MM.1S (cell line): ENCODE results near the gene TNRC6C.

Experiments used
- DNase-seq: peaks from one replicate; pipeline ENCODE4 v3.0.0-alpha.2; 2015
- H2AFZ ChIP-seq: fragments of 300-600 bp; sonication (generic); 2 replicates; pipeline ENCODE4 v1.6.0; 2016; ENCODE audit warnings: antibody characterized with exemption, low read length
- H3F3A ChIP-seq: fragments of 300-600 bp; sonication (generic); 2 replicates; pipeline ENCODE4 v1.6.1; 2016; ENCODE audit warnings: mild to moderate bottlenecking, antibody characterized with exemption, low read length, moderate library complexity, mixed read lengths; ENCODE audit not compliant: insufficient read depth
- H3K27ac ChIP-seq: fragments of 300-600 bp; sonication (generic); 2 replicates; pipeline ENCODE4 v1.5.1; 2016; ENCODE audit warnings: mild to moderate bottlenecking, low read length
- H3K27me3 ChIP-seq: fragments of 300-600 bp; sonication (generic); replicated peaks from 2 replicates; pipeline ENCODE4 v1.6.0; 2016; ENCODE audit warnings: low read length; ENCODE audit not compliant: insufficient read depth
- H3K36me3 ChIP-seq: fragments of 300-600 bp; sonication (generic); replicated peaks from 2 replicates; pipeline ENCODE4 v1.6.1; 2016; ENCODE audit warnings: mild to moderate bottlenecking, low read length, mixed read lengths; ENCODE audit not compliant: insufficient read depth
- H3K4me1 ChIP-seq: fragments of 300-600 bp; sonication (generic); 2 replicates; pipeline ENCODE4 v1.6.1; 2016; ENCODE audit warnings: low read length, mixed read lengths
- H3K4me2 ChIP-seq: fragments of 300-600 bp; sonication (generic); 2 replicates; pipeline ENCODE4 v1.6.0; 2016; ENCODE audit warnings: low read depth, low read length
- H3K4me3 ChIP-seq: fragments of 300-600 bp; sonication (generic); 2 replicates; pipeline ENCODE4 v1.5.1; 2016; ENCODE audit warnings: low read length, mixed read lengths
- H3K79me2 ChIP-seq: fragments of 300-600 bp; sonication (generic); 2 replicates; pipeline ENCODE4 v1.6.1; 2016; ENCODE audit warnings: mixed run types, low read length, mixed read lengths
- H3K9ac ChIP-seq: fragments of 300-600 bp; sonication (generic); 2 replicates; pipeline ENCODE4 v1.6.1; 2016; ENCODE audit warnings: low read length, mixed read lengths
- H3K9me2 ChIP-seq: fragments of 300-600 bp; sonication (generic); replicated peaks from 2 replicates; pipeline ENCODE4 v1.6.1; 2016; ENCODE audit warnings: mild to moderate bottlenecking, low read length, mixed read lengths; ENCODE audit not compliant: insufficient read depth
- H3K9me3 ChIP-seq: fragments of 300-600 bp; sonication (generic); replicated peaks from 2 replicates; pipeline ENCODE4 v1.6.1; 2016; ENCODE audit warnings: mild to moderate bottlenecking, low read length, mixed read lengths; ENCODE audit not compliant: insufficient read depth
- H4K20me1 ChIP-seq: fragments of 300-600 bp; sonication (generic); 2 replicates; pipeline ENCODE4 v1.6.1; 2016; ENCODE audit warnings: mild to moderate bottlenecking, low read length, moderate library complexity, mixed read lengths; ENCODE audit not compliant: insufficient read depth
- CTCF ChIP-seq: fragments of 300-600 bp; sonication (generic); IDR thresholded peaks from 2 replicates; pipeline ENCODE4 v1.5.1; 2016; ENCODE audit warnings: antibody characterized with exemption, low read length, mixed read lengths
- EZH2 ChIP-seq: fragments of 300-600 bp; sonication (generic); optimal IDR thresholded peaks from 2 replicates; pipeline ENCODE3; 2017; ENCODE audit warnings: low read depth, mild to moderate bottlenecking, antibody characterized with exemption, low read length, mixed read lengths
- EZH2phosphoT487 ChIP-seq: fragments of 300-600 bp; sonication (generic); IDR thresholded peaks from 2 replicates; pipeline ENCODE4 v1.6.1; 2018; ENCODE audit warnings: antibody characterized with exemption, low read length

Gene TNRC6C

GRCh38 chr17:78000341-78000740 lies 41.8 kb downstream of the TNRC6C start:
- H3K4me2 ChIP-seq: no peak overlapping the region
- H3F3A ChIP-seq: no peaks in the 10 kb centered on the region
- no peaks in the 10 kb centered on the region for H3K9me3 ChIP-seq
- no peaks in the 10 kb centered on the region for H3K27me3 ChIP-seq
- H3K79me2 ChIP-seq: peaks cover 10% of the 10 kb centered on the region; the same call in 1 of the 2 replicates
- H3K4me3 ChIP-seq: no peak overlapping the region
- no peaks in the 10 kb centered on the region for H3K36me3 ChIP-seq
- H4K20me1 ChIP-seq: no peaks in the 10 kb centered on the region
- no peaks in the 10 kb centered on the region for H3K4me1 ChIP-seq
- TF ChIP-seq EZH2phosphoT487: no peak
- TF ChIP-seq EZH2: no peak
- TF ChIP-seq CTCF: no peak
- H3K9ac ChIP-seq: no peak overlapping the region
- no peak for DNase-seq
- H2AFZ ChIP-seq: no peak overlapping the region
- H3K27ac ChIP-seq: no peak overlapping the region
- no peaks in the 10 kb centered on the region for H3K9me2 ChIP-seq

- no peaks in the 10 kb centered on the region for H3K27me3 ChIP-seq
- no peak for DNase-seq
Measured at GRCh38 chr17:78001182-78001581, 42.7 kb downstream of the TNRC6C start.

GRCh38 chr17:78001612-78002011 lies 43.1 kb downstream of the TNRC6C start:
- H3F3A ChIP-seq: no peaks in the 10 kb centered on the region
- no peaks in the 10 kb centered on the region for H3K9me2 ChIP-seq
- no peaks in the 10 kb centered on the region for H3K36me3 ChIP-seq
- H4K20me1 ChIP-seq: no peaks in the 10 kb centered on the region
- no peak for DNase-seq
- no peaks in the 10 kb centered on the region for H3K4me1 ChIP-seq
- H3K9me3 ChIP-seq: no peaks in the 10 kb centered on the region
- no peak overlapping the region for H3K4me3 ChIP-seq
- H3K27me3 ChIP-seq: no peaks in the 10 kb centered on the region
- TF ChIP-seq EZH2phosphoT487 (no peak), CTCF (no peak)
- H3K4me2 ChIP-seq: no peak overlapping the region
- H3K9ac ChIP-seq: no peak overlapping the region
- H2AFZ ChIP-seq: no peak overlapping the region
- no peak overlapping the region for H3K27ac ChIP-seq
- H3K79me2 ChIP-seq: peaks cover 10% of the 10 kb centered on the region; the same call in 1 of the 2 replicates

More at GRCh38 chr17:78001182-78001581, 42.7 kb downstream of the TNRC6C start:
- no peak for TF ChIP-seq EZH2phosphoT487
- Histone ChIP-seq H3K4me3 (no peak overlapping the region), H3K79me2 (peaks cover 10% of the 10 kb centered on the region; the same call in 1 of the 2 replicates), H2AFZ (no peak overlapping the region), H3K27ac (no peak overlapping the region), H3F3A (no peaks in the 10 kb centered on the region), H4K20me1 (no peaks in the 10 kb centered on the region), H3K36me3 (no peaks in the 10 kb centered on the region), H3K9me3 (no peaks in the 10 kb centered on the region), H3K4me1 (no peaks in the 10 kb centered on the region), H3K4me2 (no peak overlapping the region), H3K9ac (no peak overlapping the region), H3K9me2 (no peaks in the 10 kb centered on the region)

GRCh38 chr17:78002166-78002565 lies 43.7 kb downstream of the TNRC6C start:
- H3K9me3 ChIP-seq: no peaks in the 10 kb centered on the region
- no peak overlapping the region for H3K27ac ChIP-seq
- H3K4me2 ChIP-seq: no peak overlapping the region
- no peak for TF ChIP-seq EZH2phosphoT487
- TF ChIP-seq CTCF: no peak
- no peak for TF ChIP-seq EZH2
- no peak overlapping the region for H2AFZ ChIP-seq
- no peak overlapping the region for H3K9ac ChIP-seq
- no peak overlapping the region for H3K4me3 ChIP-seq
- no peaks in the 10 kb centered on the region for H3F3A ChIP-seq
- no peaks in the 10 kb centered on the region for H3K36me3 ChIP-seq
- H3K27me3 ChIP-seq: no peaks in the 10 kb centered on the region
- no peaks in the 10 kb centered on the region for H4K20me1 ChIP-seq
- peaks cover 10% of the 10 kb centered on the region; the same call in 1 of the 2 replicates for H3K79me2 ChIP-seq
- no peaks in the 10 kb centered on the region for H3K4me1 ChIP-seq
- no peaks in the 10 kb centered on the region for H3K9me2 ChIP-seq
- no peak for DNase-seq
